Measurements from ENCODE around the gene LRRC14B.

- TF ChIP-seq POLR2A (IDR thresholded peaks at IDR 0.05) (no peak), CTCF (IDR thresholded peaks at IDR 0.05) (no peak)
Measured at GRCh38 chr5:163338-163620, 28.0 kb upstream of the LRRC14B start.

Data from gastroesophageal sphincter (tissue), 3 donors.